ENCODE data around the gene GDF15. TPM values are rescaled to one million over a fixed set of nuclear protein-coding genes. Genes with fewer than 3 reads are reported as not detected.
A peak's percentile ranks its signal among the peaks of the same experiment; 100 is the strongest.
"Not testable (repeated sequence)": the region's sequence is repeated elsewhere in the genome, so short reads cannot be mapped to it uniquely, and the experiment has no call there.

The GDF15 gene
- polyA plus RNA-seq, 2 of the 4 experiments (the other 2 are of a cell fraction), result 56.9 to 78.5 TPM

DNA sequence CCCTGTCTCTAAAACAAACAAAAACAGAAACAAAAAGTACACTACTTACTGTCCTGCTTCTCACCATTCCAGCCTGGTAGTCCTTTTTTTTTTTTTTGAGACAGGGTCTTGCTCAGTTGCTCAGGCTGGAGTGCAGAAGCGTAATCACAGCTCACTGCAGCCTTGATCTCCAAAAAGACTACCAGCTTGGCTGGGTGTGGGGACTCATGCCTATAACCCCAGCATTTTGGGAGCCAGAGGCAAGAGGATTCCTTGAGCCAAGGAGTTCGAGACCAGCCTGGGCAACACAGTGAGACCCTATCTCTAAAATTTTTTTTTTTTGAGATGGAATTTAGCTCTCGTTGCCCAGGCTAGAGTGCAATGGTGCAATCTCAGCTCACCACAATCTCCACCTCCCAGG lies 5.1 kb upstream of the GDF15 start:
- ChIA-PET POLR2A (interaction anchor here (0.6 to 1.7 kb wide), 9 partner anchors 7 to 100 kb away, joined by 3 to 9 read pairs (median 5); no protein-coding TSS in a partner anchor), CTCF (interaction anchor here (0.5 to 3.4 kb wide), 6 partner anchors 8 to 41 kb away, joined by 3 to 14 read pairs (median 5); no protein-coding TSS in a partner anchor)
- TF ChIP-seq KDM5A (IDR thresholded peaks at IDR 0.05) (no peak), CHD2 (IDR thresholded peaks at IDR 0.05; ENCODE audit: low read length, partially characterized antibody) (no peak), RAD21 (conservative IDR thresholded peaks at IDR 0.05 in 1 of 2, IDR thresholded peaks at IDR 0.05 in 1 of 2) (no peak), MAZ (IDR thresholded peaks at IDR 0.05; ENCODE audit: borderline replicate concordance, low read depth, low read length) (no peak), CBX2 (IDR thresholded peaks at IDR 0.05; ENCODE audit: borderline replicate concordance, low read depth) (no peak)
- TF ChIP-seq, protein P1, sequence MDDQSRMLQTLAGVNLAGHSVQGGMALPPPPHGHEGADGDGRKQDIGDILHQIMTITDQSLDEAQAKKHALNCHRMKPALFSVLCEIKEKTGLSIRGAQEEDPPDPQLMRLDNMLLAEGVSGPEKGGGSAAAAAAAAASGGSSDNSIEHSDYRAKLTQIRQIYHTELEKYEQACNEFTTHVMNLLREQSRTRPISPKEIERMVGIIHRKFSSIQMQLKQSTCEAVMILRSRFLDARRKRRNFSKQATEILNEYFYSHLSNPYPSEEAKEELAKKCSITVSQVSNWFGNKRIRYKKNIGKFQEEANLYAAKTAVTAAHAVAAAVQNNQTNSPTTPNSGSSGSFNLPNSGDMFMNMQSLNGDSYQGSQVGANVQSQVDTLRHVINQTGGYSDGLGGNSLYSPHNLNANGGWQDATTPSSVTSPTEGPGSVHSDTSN (IDR thresholded peaks at IDR 0.05), result no peak
- no peaks in the 10 kb centered on the region for H3K9me3 ChIP-seq
- no peak for ATAC-seq
- 85% methylated on average over 3 of the region's 3 CpGs for WGBS (ENCODE audit: missing lambda C conversion rate)
- H3K27ac ChIP-seq, result peak overlapping the region; percentile 99 to 100
- DNase-seq (ENCODE audit: low read depth in 1 of 2, low spot score in 1 of 2), result no peak
- peaks cover 78% of the 10 kb centered on the region for H3K4me1 ChIP-seq
- no peak for FAIRE-seq
- peak overlapping the region; percentile 59 for H3K4me2 ChIP-seq
- no peak overlapping the region for H3K4me3 ChIP-seq

DNA sequence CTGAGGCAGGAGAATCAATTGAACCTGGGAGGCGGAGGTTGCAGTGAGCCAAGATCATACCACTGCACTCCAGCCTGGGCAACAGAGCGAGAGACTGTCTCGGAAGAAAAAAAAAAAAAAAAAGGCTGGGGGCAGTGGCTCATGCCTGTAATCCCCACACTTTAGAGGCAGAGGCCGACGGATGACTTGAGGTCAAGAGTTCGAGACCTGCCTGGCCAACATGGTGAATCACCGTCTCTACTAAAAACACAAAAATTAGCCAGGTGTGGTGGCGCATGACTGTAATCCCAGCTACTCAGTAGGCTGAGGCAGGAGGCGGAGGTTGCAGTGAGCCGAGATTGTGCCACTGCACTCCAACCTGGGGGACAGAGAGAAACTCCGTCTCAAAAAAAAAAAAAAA lies 2.3 kb upstream of the GDF15 start:
- CTCF ChIA-PET, result interaction anchor here (1.6 kb wide), 1 partner anchor 34 kb away, joined by 3 read pairs; no protein-coding TSS in a partner anchor
- H3K4me2 ChIP-seq; H3K9me3 ChIP-seq; FAIRE-seq; DNase-seq (ENCODE audit: low read depth in 1 of 2, low spot score in 1 of 2); POLR2A ChIA-PET; ATAC-seq; H3K4me3 ChIP-seq: not testable (repeated sequence)
- WGBS (ENCODE audit: missing lambda C conversion rate), result 83% methylated on average over 11 of the region's 11 CpGs
- peaks cover 57% of the 10 kb centered on the region for H3K4me1 ChIP-seq
- peak overlapping the region; percentile 99 to 100 for H3K27ac ChIP-seq

DNA sequence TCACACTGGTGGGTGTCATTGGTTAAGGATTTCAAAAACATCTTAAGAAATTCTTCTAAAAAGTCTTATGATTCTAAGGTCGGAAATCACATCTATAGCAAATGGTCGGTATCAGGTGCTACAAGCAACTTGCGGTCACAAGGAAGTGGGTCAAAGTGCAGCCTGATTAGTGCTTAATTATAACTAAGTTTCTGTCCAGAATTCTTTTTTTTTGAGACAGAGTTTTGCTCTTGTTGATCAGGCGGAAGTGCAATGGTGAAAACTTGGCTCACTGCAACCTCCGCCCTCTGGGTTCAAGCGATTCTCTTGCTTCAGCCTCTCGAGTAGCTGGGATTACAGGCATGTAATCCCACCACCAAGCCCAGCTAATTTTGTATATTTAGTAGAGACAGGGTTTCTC lies 1.2 kb upstream of the GDF15 start:
- ChIA-PET POLR2A (no interaction called here), CTCF (interaction anchor here (1.6 to 2.3 kb wide), 2 partner anchors 26 to 35 kb away, joined by 3 to 11 read pairs; no protein-coding TSS in a partner anchor)

DNA sequence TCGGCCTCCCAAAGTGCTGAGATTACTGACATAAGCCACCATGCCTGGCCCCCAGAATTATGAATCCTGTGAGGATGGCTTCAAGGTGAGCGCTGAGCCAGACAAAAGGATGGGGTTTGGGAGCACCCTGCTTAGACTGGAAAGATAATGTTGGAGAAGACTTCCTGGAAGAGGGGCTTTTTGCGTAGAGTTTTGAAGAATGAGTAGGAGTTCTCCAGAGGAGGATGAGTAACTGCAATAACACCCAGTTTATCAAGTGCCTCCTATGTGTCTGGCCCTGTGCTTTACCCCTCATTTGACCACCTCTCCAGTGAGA lies 641 bp upstream of the GDF15 start:
- POLR2A ChIA-PET, result interaction anchor here (0.5 to 3.0 kb wide), 21 partner anchors 8 to 192 kb away, joined by 3 to 36 read pairs (median 7); partner anchors contain the start of genes JUND, LSM4, MPV17L2 and RAB3A
- Histone ChIP-seq H3K9me3 (no peaks in the 10 kb centered on the region), H3K4me3 (no peak overlapping the region; the same call in 2 of the 3 replicates), H3K27ac (peak overlapping the region; percentile 97 to 99), H3K4me1 (peaks cover 52% of the 10 kb centered on the region), H3K4me2 (peak overlapping the region; percentile 92)
- ATAC-seq (no peak), FAIRE-seq (no peak), DNase-seq (ENCODE audit: low read depth in 1 of 2, low spot score in 1 of 2) (no peak)
- TF ChIP-seq EHF (CRISPR knock-in tag; IDR thresholded peaks at IDR 0.05) (no peak), MAZ (IDR thresholded peaks at IDR 0.05; ENCODE audit: borderline replicate concordance, low read depth, low read length) (no peak), TFCP2L1 (CRISPR knock-in tag; IDR thresholded peaks at IDR 0.05) (no peak), POLR2AphosphoS2 (conservative IDR thresholded peaks at IDR 0.05; ENCODE audit: low read length) (no peak), FOXS1 (CRISPR knock-in tag; IDR thresholded peaks at IDR 0.05) (no peak), CBX2 (IDR thresholded peaks at IDR 0.05; ENCODE audit: borderline replicate concordance, low read depth) (no peak), CHD2 (IDR thresholded peaks at IDR 0.05; ENCODE audit: low read length, partially characterized antibody) (no peak), ZFP36 (IDR thresholded peaks at IDR 0.05; ENCODE audit: borderline replicate concordance, partially characterized antibody) (no peak), RNF2 (IDR thresholded peaks at IDR 0.05; ENCODE audit: borderline replicate concordance, low read depth) (no peak), TP53 (CRISPR knock-in tag; IDR thresholded peaks at IDR 0.05) (no peak), ZC3H11A (IDR thresholded peaks at IDR 0.05) (no peak), FOSB (CRISPR knock-in tag; IDR thresholded peaks at IDR 0.05) (no peak), CHD4 (IDR thresholded peaks at IDR 0.05; ENCODE audit: borderline replicate concordance) (no peak), MYC (IDR thresholded peaks at IDR 0.05; ENCODE audit: borderline replicate concordance, low read length) (no peak), CEBPB (IDR thresholded peaks at IDR 0.05) (no peak), RAD21 (conservative IDR thresholded peaks at IDR 0.05 in 1 of 2, IDR thresholded peaks at IDR 0.05 in 1 of 2) (no peak)
- TF ChIP-seq, protein P2, sequence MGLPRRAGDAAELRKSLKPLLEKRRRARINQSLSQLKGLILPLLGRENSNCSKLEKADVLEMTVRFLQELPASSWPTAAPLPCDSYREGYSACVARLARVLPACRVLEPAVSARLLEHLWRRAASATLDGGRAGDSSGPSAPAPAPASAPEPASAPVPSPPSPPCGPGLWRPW (IDR thresholded peaks at IDR 0.05), result no peak
- CTCF ChIA-PET, result interaction anchor here (0.9 to 2.3 kb wide), 4 partner anchors 25 to 38 kb away, joined by 3 to 11 read pairs (median 3); no protein-coding TSS in a partner anchor
- 84% methylated on average over 3 of the region's 3 CpGs for WGBS (ENCODE audit: missing lambda C conversion rate)

More for the DNA sequence above, 1.2 kb upstream of the GDF15 start:
- FAIRE-seq (no peak), DNase-seq (ENCODE audit: low read depth in 1 of 2, low spot score in 1 of 2) (no peak), ATAC-seq (no peak)
- Histone ChIP-seq H3K4me3 (no peak overlapping the region), H3K4me1 (peaks cover 50% of the 10 kb centered on the region), H3K9me3 (no peaks in the 10 kb centered on the region), H3K27ac (peak overlapping the region; percentile 97 to 99), H3K4me2 (no peak overlapping the region; the same call in 2 of the 3 replicates)
- TF ChIP-seq HEYL (CRISPR knock-in tag; IDR thresholded peaks at IDR 0.05) (no peak), ZC3H11A (IDR thresholded peaks at IDR 0.05) (no peak), FOSB (CRISPR knock-in tag; IDR thresholded peaks at IDR 0.05) (no peak), GATA3 (IDR thresholded peaks at IDR 0.05; ENCODE audit: borderline replicate concordance) (no peak), NPAS2 (CRISPR knock-in tag; IDR thresholded peaks at IDR 0.05; ENCODE audit: borderline replicate concordance) (no peak), EP300 (IDR thresholded peaks at IDR 0.05) (no peak), FOSL2 (IDR thresholded peaks at IDR 0.05) (no peak), FOSL2 (CRISPR knock-in tag; IDR thresholded peaks at IDR 0.05) (no peak), CBX8 (IDR thresholded peaks at IDR 0.05) (no peak), BHLHE40 (IDR thresholded peaks at IDR 0.05; ENCODE audit: low read depth, low read length) (no peak), TP53 (CRISPR knock-in tag; IDR thresholded peaks at IDR 0.05) (no peak), RARB (CRISPR knock-in tag; IDR thresholded peaks at IDR 0.05) (no peak), HOXA7 (CRISPR knock-in tag; IDR thresholded peaks at IDR 0.05) (no peak), HDAC2 (IDR thresholded peaks at IDR 0.05) (no peak)
- TF ChIP-seq, protein P3, sequence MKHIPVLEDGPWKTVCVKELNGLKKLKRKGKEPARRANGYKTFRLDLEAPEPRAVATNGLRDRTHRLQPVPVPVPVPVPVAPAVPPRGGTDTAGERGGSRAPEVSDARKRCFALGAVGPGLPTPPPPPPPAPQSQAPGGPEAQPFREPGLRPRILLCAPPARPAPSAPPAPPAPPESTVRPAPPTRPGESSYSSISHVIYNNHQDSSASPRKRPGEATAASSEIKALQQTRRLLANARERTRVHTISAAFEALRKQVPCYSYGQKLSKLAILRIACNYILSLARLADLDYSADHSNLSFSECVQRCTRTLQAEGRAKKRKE (CRISPR knock-in tag; IDR thresholded peaks at IDR 0.05; ENCODE audit: low read depth), result no peak
- WGBS (ENCODE audit: missing lambda C conversion rate), result 91% methylated on average over 7 of the region's 7 CpGs

Measured in A549 (cell line).